H1 (cell line): Measurements from ENCODE around the gene INPP5A. TPM values are rescaled to one million over a fixed set of nuclear protein-coding genes. Genes with fewer than 3 reads are reported as not detected.
"Not testable (repeated sequence)": the region's sequence is repeated elsewhere in the genome, so short reads cannot be mapped to it uniquely, and the experiment has no call there.

Source experiments
- CTCF ChIA-PET: fragments of 300-600 bp; sonication (Branson Sonifier 250); formaldehyde crosslinking; loops from one replicate; lab custom pipeline; 2021; ENCODE audit not compliant: partially characterized antibody; lab: Charles Lee
- POLR2A ChIA-PET: fragments of 300-600 bp; sonication (Branson Sonifier 250); formaldehyde crosslinking; loops from one replicate; lab custom pipeline; 2021; ENCODE audit warnings: inconsistent platforms; ENCODE audit not compliant: partially characterized antibody; lab: Charles Lee
- DNase-seq, 2 experiments: peaks; one replicate each; pipeline versions ENCODE4 v3.0.0 to v3.0.0-alpha.2; 2010 to 2022; ENCODE audit warnings: low spot score in 2 of 2, low read depth in 1 of 2, mixed read lengths in 1 of 2
- FAIRE-seq: peaks from 2 replicates; lab custom pipeline; 2011; peaks lifted over from hg19 to GRCh38; lab: Jason Lieb, UNC
- H2AFZ ChIP-seq: 2 replicates; pipeline ENCODE4 v1.8.1; 2012; ENCODE audit warnings: low read length, inconsistent platforms
- H2AK5ac ChIP-seq: 2 replicates; pipeline ENCODE4 v1.6.1; 2013; ENCODE audit warnings: low read depth, low read length
- H2BK120ac ChIP-seq: replicated peaks from 2 replicates; pipeline ENCODE3; 2013; ENCODE audit warnings: low read depth, low read length, inconsistent platforms
- H2BK12ac ChIP-seq: 2 replicates; pipeline ENCODE4 v1.6.1; 2013; ENCODE audit warnings: low read depth, low read length
- H2BK15ac ChIP-seq: 2 replicates; pipeline ENCODE4 v1.6.1; 2013; ENCODE audit warnings: low read length
- H2BK20ac ChIP-seq: 2 replicates; pipeline ENCODE4 v1.6.1; 2013; ENCODE audit warnings: low read length
- H2BK5ac ChIP-seq: 2 replicates; pipeline ENCODE4 v1.6.1; 2013; ENCODE audit warnings: low read depth, low read length
- H3K14ac ChIP-seq: 2 replicates; pipeline ENCODE4 v1.6.1; 2013; ENCODE audit warnings: inconsistent platforms; ENCODE audit not compliant: insufficient read length
- H3K18ac ChIP-seq: 2 replicates; pipeline ENCODE4 v1.6.1; 2013; ENCODE audit warnings: low read length; ENCODE audit errors: extremely low read depth
- H3K23ac ChIP-seq: 2 replicates; pipeline ENCODE4 v1.6.1; 2013; ENCODE audit warnings: inconsistent platforms; ENCODE audit not compliant: insufficient read length
- H3K23me2 ChIP-seq: 2 replicates; pipeline ENCODE4 v1.6.1; 2013; ENCODE audit warnings: low read depth, low read length
- H3K27ac ChIP-seq: 2 replicates; pipeline ENCODE4 v1.6.1; 2011; ENCODE audit warnings: low read depth, low read length, inconsistent platforms
- H3K27me3 ChIP-seq, 4 experiments: replicated peaks in 1 of 4; 1 replicate in 1 of 4; 2 replicates in 3 of 4; pipeline versions ENCODE4 v1.6.1 to v1.8.1; 2011 to 2013; ENCODE audit warnings: low read length in 3 of 4, mild to moderate bottlenecking in 3 of 4, inconsistent platforms in 2 of 4, mixed read lengths in 2 of 4, moderate library complexity in 1 of 4; ENCODE audit not compliant: control insufficient read depth in 3 of 4, insufficient read depth in 3 of 4; ENCODE audit errors: extremely low read depth in 1 of 4
- H3K36me3 ChIP-seq, 4 experiments: 2 replicates each; pipeline versions ENCODE4 v1.6.1 to v1.8.1; 2011 to 2013; ENCODE audit warnings: mild to moderate bottlenecking in 4 of 4, low read length in 3 of 4, moderate library complexity in 2 of 4, control low read depth in 1 of 4, inconsistent platforms in 1 of 4; ENCODE audit not compliant: insufficient read depth in 4 of 4, control insufficient read depth in 2 of 4
- H3K4ac ChIP-seq: replicated peaks from 2 replicates; pipeline ENCODE3; 2013; ENCODE audit warnings: low read length, low read depth, mixed read lengths, inconsistent platforms; ENCODE audit not compliant: insufficient read length
- H3K4me1 ChIP-seq, 4 experiments: replicated peaks in 1 of 4; 1 replicate in 1 of 4; 2 replicates in 3 of 4; pipeline versions ENCODE4 v1.6.1 to v1.8.1; 2011 to 2013; ENCODE audit warnings: low read length in 3 of 4, inconsistent platforms in 2 of 4, mixed read lengths in 1 of 4; ENCODE audit not compliant: insufficient read depth in 4 of 4, control insufficient read depth in 3 of 4
- H3K4me2 ChIP-seq, 2 experiments: 2 replicates each; pipeline versions ENCODE4 v1.6.1 to v1.8.1; 2011 to 2013; ENCODE audit warnings: low read depth in 2 of 2, low read length in 2 of 2, control low read depth in 1 of 2, inconsistent platforms in 1 of 2, mild to moderate bottlenecking in 1 of 2; ENCODE audit not compliant: insufficient read depth in 1 of 2
- H3K4me3 ChIP-seq, 4 experiments: fragments of 200-600, 300-600 bp in 1 of 4; sonication (generic), shearing (Covaris generic), sonication (Bioruptor Twin) in 1 of 4; 2 replicates each; pipeline versions ENCODE4 v1.5.1 to v1.8.1; 2011 to 2016; ENCODE audit warnings: low read length in 4 of 4, low read depth in 3 of 4, control low read depth in 2 of 4, inconsistent platforms in 2 of 4, mild to moderate bottlenecking in 2 of 4, mixed read lengths in 1 of 4, moderate library complexity in 1 of 4; ENCODE audit not compliant: insufficient read depth in 2 of 4; ENCODE audit errors: extremely low read depth in 1 of 4
- H3K56ac ChIP-seq: replicated peaks from 2 replicates; pipeline ENCODE3; 2013; ENCODE audit warnings: low read depth, mild to moderate bottlenecking, mixed read lengths, low read length, inconsistent platforms; ENCODE audit not compliant: insufficient read length
- H3K79me1 ChIP-seq: 2 replicates; pipeline ENCODE4 v1.6.1; 2013; ENCODE audit warnings: low read depth, low read length, control low read depth
- H3K79me2 ChIP-seq, 2 experiments: 2 replicates each; pipeline versions ENCODE4 v1.6.1 to v1.8.1; 2012 to 2013; ENCODE audit warnings: low read length in 2 of 2, mild to moderate bottlenecking in 2 of 2, inconsistent platforms in 1 of 2; ENCODE audit not compliant: insufficient read depth in 2 of 2, control insufficient read depth in 1 of 2
- H3K9ac ChIP-seq, 4 experiments: replicated peaks in 1 of 4; 1 replicate in 1 of 4; 2 replicates in 3 of 4; pipeline versions ENCODE4 v1.6.1 to v1.8.1; 2011 to 2013; ENCODE audit warnings: low read depth in 3 of 4, low read length in 3 of 4, control low read depth in 2 of 4, mild to moderate bottlenecking in 2 of 4, moderate library complexity in 2 of 4, inconsistent platforms in 1 of 4; ENCODE audit errors: extremely low read depth in 1 of 4
- H3K9me3 ChIP-seq, 2 experiments: 2 replicates each; pipeline versions ENCODE4 v1.6.1 to v1.8.1; 2012 to 2013; ENCODE audit warnings: mild to moderate bottlenecking in 2 of 2, moderate library complexity in 2 of 2, control low read depth in 1 of 2, inconsistent platforms in 1 of 2, low read depth in 1 of 2, low read length in 1 of 2, mixed read lengths in 1 of 2; ENCODE audit not compliant: insufficient read depth in 2 of 2
- H4K20me1 ChIP-seq, 2 experiments: replicated peaks in 1 of 2; 2 replicates each; pipeline versions ENCODE3 to v1.8.1; 2011 to 2013; ENCODE audit warnings: inconsistent platforms in 2 of 2, low read length in 2 of 2, mild to moderate bottlenecking in 1 of 2; ENCODE audit not compliant: insufficient read depth in 2 of 2, control insufficient read depth in 1 of 2
- H4K5ac ChIP-seq: 2 replicates; pipeline ENCODE4 v1.6.1; 2013; ENCODE audit warnings: low read length, low read depth, mixed read lengths, inconsistent platforms; ENCODE audit not compliant: insufficient read length
- H4K8ac ChIP-seq: 2 replicates; pipeline ENCODE4 v1.8.0; 2013; ENCODE audit warnings: mild to moderate bottlenecking, moderate library complexity, low read length, inconsistent platforms; ENCODE audit not compliant: insufficient read depth; ENCODE audit errors: extremely low read depth
- H4K91ac ChIP-seq: replicated peaks from 2 replicates; pipeline ENCODE3; 2013; ENCODE audit warnings: low read length, mixed read lengths, inconsistent platforms; ENCODE audit not compliant: insufficient read length
- WGBS, 2 experiments: shearing (Covaris generic) in 1 of 2; methylation state at CpG; one replicate each; pipeline versions ENCODE4 v1.1.6 to v1.1.7; 2013 to 2015; ENCODE audit warnings: low lambda C conversion rate in 2 of 2, mixed read lengths in 2 of 2, inconsistent platforms in 1 of 2, low coverage in 1 of 2, missing lambda C conversion rate in 1 of 2; ENCODE audit not compliant: insufficient replicate concordance in 2 of 2, insufficient coverage in 1 of 2, insufficient read length in 1 of 2; ENCODE audit errors: extremely low coverage in 1 of 2, missing lambda C conversion rate in 1 of 2; 5-methylcytosine and 5-hydroxymethylcytosine counted together
- polyA plus RNA-seq, 7 experiments: library from polyadenylated mRNA; depleted of rRNA in 3 of 7; stranded (reverse) in 5 of 7; unstranded in 2 of 7; fragments of >200 nt in 5 of 7; fragments of 200-250 nt in 2 of 7; gene quantifications; 1 replicate in 5 of 7; 2 replicates in 1 of 7; 4 replicates in 1 of 7; pipeline versions ENCODE4 v1.2.1 to v1.2.3, GENCODE V29; 2011 to 2013; ENCODE audit warnings: missing spikeins in 2 of 7, mixed read lengths in 2 of 7
- total RNA-seq: library from RNA; stranded (reverse); fragmentation: NEBNext Ultra II Directional; extraction: Animal tissue kit (Norgen Biotek cat#: 25700); gene quantifications from 2 replicates; pipeline ENCODE4 v1.2.1, GENCODE V29; 2021

INPP5A gene
- total and polyA plus RNA-seq, 2 of the 8 experiments (the other 6 are each of a cell fraction or from before 2014, with no cell fraction given) = 19.7 to 27.5 TPM

GRCh38 chr10:132552635-132553034, 15.0 kb downstream of the INPP5A start:
- H3K4me1 ChIP-seq, CTCF ChIA-PET, H4K5ac ChIP-seq, H2BK15ac ChIP-seq, H3K27ac ChIP-seq, H3K9ac ChIP-seq, DNase-seq, H3K9me3 ChIP-seq, H3K56ac ChIP-seq, FAIRE-seq, H3K4me3 ChIP-seq, H4K8ac ChIP-seq, POLR2A ChIA-PET, H3K23ac ChIP-seq, H3K14ac ChIP-seq, H2AFZ ChIP-seq, H2BK120ac ChIP-seq, H3K18ac ChIP-seq, H3K23me2 ChIP-seq, H3K4me2 ChIP-seq, H2AK5ac ChIP-seq, H4K91ac ChIP-seq, H2BK5ac ChIP-seq, H3K36me3 ChIP-seq, H2BK12ac ChIP-seq, H2BK20ac ChIP-seq, H3K27me3 ChIP-seq, H3K4ac ChIP-seq: not testable (repeated sequence)
- Histone ChIP-seq H3K79me2 (peaks cover 3 to 27% of the 10 kb centered on the region in 2 experiments), H3K79me1 (peaks cover 21% of the 10 kb centered on the region), H4K20me1 (peaks cover 4 to 30% of the 10 kb centered on the region in 2 experiments)
- 81% methylated on average over 6 of the region's 6 CpGs; no CpG with 5 or more reads in 1 of the 2 experiments for WGBS, 2 experiments

GRCh38 chr10:132553568-132553967, 16.0 kb downstream of the INPP5A start:
- H2BK20ac ChIP-seq, H3K36me3 ChIP-seq, CTCF ChIA-PET, H3K27me3 ChIP-seq, H3K56ac ChIP-seq, FAIRE-seq, POLR2A ChIA-PET, H2BK5ac ChIP-seq, H3K4me1 ChIP-seq, H3K9me3 ChIP-seq, DNase-seq, H3K23ac ChIP-seq, H2AK5ac ChIP-seq, H3K18ac ChIP-seq, H4K5ac ChIP-seq, H3K27ac ChIP-seq, H3K4ac ChIP-seq, H4K8ac ChIP-seq, H4K91ac ChIP-seq, H3K14ac ChIP-seq, H3K4me2 ChIP-seq, H2BK120ac ChIP-seq, H2BK12ac ChIP-seq, H3K23me2 ChIP-seq, H3K4me3 ChIP-seq, H2AFZ ChIP-seq, H2BK15ac ChIP-seq, H3K9ac ChIP-seq: not testable (repeated sequence)
- peaks cover 4 to 30% of the 10 kb centered on the region in 2 experiments for H4K20me1 ChIP-seq
- H3K79me1 ChIP-seq = peaks cover 21% of the 10 kb centered on the region
- H3K79me2 ChIP-seq = peaks cover 3 to 27% of the 10 kb centered on the region in 2 experiments
- WGBS, 2 experiments = 75% methylated on average over 2 of the region's 3 CpGs; no CpG with 5 or more reads in 1 of the 2 experiments
